Urothelium cell line (cell line): ENCODE measurements around the gene ATN1.

Experiments
- DNase-seq: peaks from one replicate; pipeline ENCODE4 v3.0.0; 2011; ENCODE audit warnings: low spot score, mixed read lengths
- FAIRE-seq: peaks from 2 replicates; lab custom pipeline; 2011; peaks lifted over from hg19 to GRCh38; lab: Jason Lieb, UNC

The ATN1 gene

DNA sequence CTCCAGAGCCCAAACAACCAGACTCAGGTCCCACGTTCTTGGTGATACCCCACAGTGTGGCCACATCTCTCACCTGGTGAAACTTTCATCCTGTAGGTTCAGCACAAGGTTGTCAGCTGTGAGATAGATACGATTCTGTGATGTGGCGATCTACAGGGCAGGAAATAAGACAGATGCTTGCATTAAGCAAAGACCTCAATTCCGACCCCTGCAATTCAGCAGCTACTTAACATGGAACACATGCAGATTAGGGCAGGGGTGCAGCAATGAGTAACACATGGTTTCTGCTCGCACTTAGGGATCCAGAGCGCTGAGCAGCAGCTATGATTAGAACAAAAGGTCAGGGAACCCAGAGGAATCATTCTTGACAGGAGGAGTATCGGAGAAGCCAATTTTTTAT is 38.6 kb downstream of the ATN1 start:
- DNase-seq (no peak), FAIRE-seq (no peak)

DNA sequence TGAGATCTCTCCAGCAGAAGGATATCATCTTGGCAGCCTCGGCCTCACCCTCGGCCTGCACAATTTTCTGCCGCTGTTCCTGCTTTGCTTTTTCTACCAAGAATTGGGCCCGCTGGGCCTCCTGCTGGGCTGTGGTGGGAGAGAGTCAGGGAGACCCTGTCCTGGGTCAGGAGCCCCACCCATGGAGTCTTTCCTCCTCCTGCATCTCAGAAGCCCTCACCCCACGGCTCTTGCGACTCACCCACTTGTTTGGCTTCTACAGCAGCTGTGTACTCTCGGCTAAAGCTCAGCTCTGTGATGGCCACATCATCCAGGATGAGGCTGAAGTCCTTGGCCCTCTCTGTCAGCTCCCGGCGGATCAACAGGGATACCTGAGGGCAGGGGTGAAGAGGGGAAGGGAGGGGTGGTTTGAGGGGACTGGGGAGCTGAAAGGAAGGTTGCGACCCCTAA is 39.9 kb downstream of the ATN1 start:
- DNase-seq (no peak), FAIRE-seq (no peak)

DNA sequence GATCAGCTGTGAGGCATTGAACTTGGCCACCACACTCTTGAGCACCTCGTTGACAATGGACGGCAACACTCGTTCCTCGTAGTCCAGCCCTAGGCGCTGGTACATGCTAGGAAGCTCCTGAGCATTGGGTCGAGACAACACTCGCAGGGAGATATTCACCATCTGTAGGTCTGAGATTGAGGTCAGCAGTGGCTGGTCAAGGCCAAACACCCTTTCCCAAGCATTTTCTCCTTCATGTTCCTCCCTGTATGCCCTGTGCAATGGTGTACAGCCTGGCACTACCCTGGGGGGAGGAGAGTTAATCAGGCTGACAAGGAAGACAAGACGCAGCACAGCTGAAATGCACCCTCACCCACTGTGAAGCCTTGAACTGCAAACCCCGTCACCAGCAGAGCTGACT is 40.7 kb downstream of the ATN1 start:
- DNase-seq = no peak
- no peak for FAIRE-seq

DNA sequence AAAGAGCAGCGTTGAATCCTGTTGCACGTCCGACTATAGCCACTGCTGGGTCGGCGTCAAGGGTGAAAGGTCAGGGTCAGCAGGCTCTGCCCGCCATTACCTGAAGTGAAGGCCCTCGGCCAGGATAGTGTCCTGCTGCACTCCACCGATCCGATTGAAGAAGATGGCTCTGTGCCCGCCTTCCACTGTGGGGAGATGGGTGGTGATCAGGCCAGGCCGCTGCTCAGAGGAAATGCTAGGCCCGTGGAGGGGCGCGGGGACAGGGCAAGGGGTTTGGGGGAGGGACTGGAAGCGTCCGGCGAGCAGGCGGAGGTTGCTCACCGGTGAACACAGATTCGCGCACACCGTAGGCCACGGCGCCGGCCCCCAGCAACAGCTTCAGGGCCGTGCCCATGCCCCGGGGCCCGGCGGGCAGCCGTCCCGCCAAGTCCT is 42.4 kb downstream of the ATN1 start:
- no peak for FAIRE-seq
- no peak for DNase-seq

DNA sequence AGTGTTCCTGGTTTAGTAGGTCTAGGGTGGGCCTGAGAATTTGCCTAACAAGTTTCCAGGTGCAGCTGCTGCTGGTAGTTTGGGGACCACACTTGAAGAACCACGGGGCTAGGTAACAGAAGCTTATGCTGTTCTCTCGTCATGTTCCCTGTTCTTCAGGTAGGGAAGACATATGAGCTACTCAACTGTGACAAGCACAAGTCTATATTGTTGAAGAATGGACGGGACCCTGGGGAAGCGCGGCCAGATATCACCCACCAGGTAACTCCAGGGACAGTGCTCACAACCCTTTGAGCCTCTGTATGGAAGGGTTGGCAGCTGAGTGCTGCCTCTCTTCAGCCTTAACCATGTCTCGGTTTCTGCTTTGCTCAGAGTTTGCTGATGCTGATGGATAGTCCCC is 46.4 kb downstream of the ATN1 start:
- DNase-seq = no peak
- no peak for FAIRE-seq

DNA sequence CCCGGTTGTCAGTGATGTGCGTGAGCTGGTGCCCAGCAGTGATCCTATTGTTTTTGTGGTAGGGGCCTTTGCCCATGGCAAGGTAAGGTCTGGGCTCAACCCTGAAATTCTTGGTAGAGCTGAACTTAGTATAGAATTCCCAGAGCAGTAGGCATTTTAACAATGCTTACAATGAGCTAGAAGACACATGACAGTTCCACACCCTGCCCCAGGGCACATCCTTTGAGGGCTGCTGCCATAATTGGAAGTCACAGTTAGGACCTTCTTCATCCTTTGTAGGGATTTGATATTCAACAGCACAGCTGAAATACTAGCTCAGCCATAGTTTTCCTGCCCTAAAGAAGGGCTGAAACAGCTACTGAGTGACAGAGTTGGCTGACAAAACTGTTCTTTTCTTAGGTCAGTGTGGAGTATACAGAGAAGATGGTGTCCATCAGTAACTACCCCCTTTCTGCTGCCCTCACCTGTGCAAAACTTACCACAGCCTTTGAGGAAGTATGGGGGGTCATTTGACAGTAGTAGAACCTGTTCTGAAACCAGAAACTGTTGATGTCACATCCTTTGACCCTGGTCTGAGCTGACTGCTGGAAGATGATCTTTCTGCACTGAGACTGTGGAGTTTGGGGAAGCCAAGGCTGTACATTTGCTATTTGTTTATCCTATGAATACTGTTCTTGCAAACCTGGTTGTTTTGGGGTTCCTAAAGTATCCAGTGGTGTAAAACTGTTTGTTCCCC is 47.7 kb downstream of the ATN1 start:
- FAIRE-seq (no peak), DNase-seq (no peak)

DNA sequence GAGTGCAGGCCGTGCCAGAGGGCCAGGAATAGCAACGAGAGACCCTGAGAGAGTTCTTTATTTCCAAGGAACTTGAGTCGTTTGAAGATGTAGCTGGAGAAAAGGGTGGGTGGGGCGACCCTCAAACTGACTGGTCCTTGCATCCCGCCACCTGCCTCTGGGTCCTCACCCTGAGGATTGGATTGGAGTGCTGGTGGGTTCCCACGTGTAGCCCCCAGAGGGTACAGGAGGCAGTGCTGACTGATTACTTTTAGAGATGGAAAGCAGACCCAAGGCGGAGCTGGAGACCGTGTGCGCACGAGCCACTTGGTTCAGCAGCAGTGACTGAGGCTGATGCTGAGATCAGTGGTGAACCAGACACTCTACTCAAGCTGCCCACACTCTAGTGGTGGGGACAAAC is 49.9 kb downstream of the ATN1 start:
- DNase-seq (no peak), FAIRE-seq (no peak)

DNA sequence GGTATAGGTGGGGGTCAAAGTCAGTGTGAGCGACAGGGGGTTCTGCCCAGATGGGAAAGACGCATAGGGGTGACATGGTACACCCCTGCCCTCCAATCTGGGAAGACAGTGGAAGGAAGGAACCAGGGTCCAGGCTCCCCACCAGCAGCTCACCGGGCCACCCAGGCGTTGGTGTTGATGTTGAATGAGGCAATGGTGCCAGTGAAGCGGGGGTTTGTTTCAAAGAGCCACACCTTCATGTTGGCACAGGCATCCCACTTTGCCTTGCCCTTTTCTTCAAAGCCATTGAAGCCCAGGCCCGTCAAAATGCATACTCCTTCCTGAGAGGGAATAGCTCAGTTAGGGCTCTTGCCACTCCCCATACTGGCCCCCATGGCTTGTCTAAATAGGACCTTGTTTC is 50.4 kb downstream of the ATN1 start:
- no peak for FAIRE-seq

DNA sequence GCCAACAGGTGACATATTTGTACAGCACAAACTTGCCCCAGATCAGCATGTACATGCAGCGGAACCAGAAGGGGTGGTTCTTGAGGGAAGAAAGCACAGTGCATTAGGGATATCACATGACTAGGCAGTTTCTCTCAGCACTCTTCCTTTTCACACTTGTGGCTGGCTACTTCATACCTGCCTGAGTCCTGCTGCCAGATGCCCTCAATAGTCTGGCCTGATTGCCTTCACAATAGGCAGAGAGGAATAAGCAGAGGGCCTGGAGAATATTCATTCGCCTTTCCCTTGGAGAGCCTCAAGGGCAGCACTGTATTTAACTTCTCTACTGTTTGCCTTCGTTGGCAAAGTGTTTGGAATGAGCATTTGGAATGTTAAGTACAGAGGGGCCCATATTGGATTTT is 50.9 kb downstream of the ATN1 start:
- FAIRE-seq (no peak), DNase-seq (no peak)

More for the DNA sequence above, 50.4 kb downstream of the ATN1 start:
- no peak for DNase-seq

DNA sequence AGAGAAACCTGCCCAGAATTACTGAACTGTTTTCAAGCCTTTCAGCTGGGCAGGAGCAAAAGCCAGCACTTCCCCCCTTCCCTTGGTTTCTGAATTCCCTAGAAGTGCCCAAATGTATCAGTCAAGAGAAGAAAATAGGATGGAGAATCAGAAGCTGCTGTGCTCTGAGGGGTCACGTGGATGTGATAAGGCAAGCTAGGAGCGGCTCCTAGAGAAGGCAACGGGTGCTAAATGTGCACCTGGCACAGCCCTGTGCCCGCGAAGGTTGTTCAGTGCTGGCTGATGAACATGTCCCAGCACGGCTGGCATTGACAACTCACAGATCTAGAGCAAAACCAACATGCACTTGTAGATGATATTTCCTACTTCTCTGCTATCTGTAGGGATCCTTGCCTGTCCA is 51.3 kb downstream of the ATN1 start:
- DNase-seq (no peak), FAIRE-seq (no peak)

- FAIRE-seq = no peak
- no peak for DNase-seq
Measured at GRCh38 chr12:6979453-6979852, 51.7 kb downstream of the ATN1 start.

GRCh38 chr12:6980075-6980474 is 52.3 kb downstream of the ATN1 start:
- DNase-seq (no peak), FAIRE-seq (no peak)

GRCh38 chr12:6980740-6981139 is 53.0 kb downstream of the ATN1 start:
- DNase-seq (no peak), FAIRE-seq (no peak)

- FAIRE-seq (no peak), DNase-seq (no peak)
Measured at GRCh38 chr12:6981152-6982052, 53.6 kb downstream of the ATN1 start.

- no peak for FAIRE-seq
- DNase-seq = no peak
Measured at GRCh38 chr12:6982532-6982931, 54.8 kb downstream of the ATN1 start.

GRCh38 chr12:6987956-6988553 is 60.3 kb downstream of the ATN1 start:
- DNase-seq (no peak), FAIRE-seq (no peak)
